WERI-Rb-1 (cell line): Measurements from ENCODE around the gene CDH24.

Experiments
- DNase-seq: peaks from one replicate; pipeline ENCODE4 v3.0.0-alpha.2; 2020
- H3K27ac ChIP-seq: fragments of 250-450 bp; sonication (Bioruptor Pico); 2 replicates; pipeline ENCODE4 v1.5.1; 2020; ENCODE audit warnings: mild to moderate bottlenecking, moderate library complexity
- H3K27me3 ChIP-seq: fragments of 250-450 bp; sonication (Bioruptor Pico); 2 replicates; pipeline ENCODE4 v1.5.1; 2021; ENCODE audit warnings: mild to moderate bottlenecking, low read depth, moderate library complexity; ENCODE audit not compliant: insufficient read depth, severe bottlenecking
- H3K36me3 ChIP-seq: fragments of 250-450 bp; sonication (Bioruptor Pico); 2 replicates; pipeline ENCODE4 v1.5.1; 2020; ENCODE audit warnings: mild to moderate bottlenecking, moderate library complexity
- H3K4me3 ChIP-seq: 2 replicates; pipeline ENCODE4 v1.5.1; 2011; ENCODE audit warnings: low read depth, mild to moderate bottlenecking, control low read depth, low read length
- H3K9me3 ChIP-seq: fragments of 250-450 bp; sonication (Bioruptor Pico); 2 replicates; pipeline ENCODE4 v1.5.1; 2021; ENCODE audit warnings: mild to moderate bottlenecking, moderate library complexity; ENCODE audit not compliant: severe bottlenecking
- TF ChIP-seq, protein P1 (sequence below): IDR thresholded peaks from 2 replicates; pipeline ENCODE4 v1.5.1; 2011; ENCODE audit warnings: low read depth, mild to moderate bottlenecking, control low read depth, inconsistent platforms, low read length

The CDH24 gene, protein sequence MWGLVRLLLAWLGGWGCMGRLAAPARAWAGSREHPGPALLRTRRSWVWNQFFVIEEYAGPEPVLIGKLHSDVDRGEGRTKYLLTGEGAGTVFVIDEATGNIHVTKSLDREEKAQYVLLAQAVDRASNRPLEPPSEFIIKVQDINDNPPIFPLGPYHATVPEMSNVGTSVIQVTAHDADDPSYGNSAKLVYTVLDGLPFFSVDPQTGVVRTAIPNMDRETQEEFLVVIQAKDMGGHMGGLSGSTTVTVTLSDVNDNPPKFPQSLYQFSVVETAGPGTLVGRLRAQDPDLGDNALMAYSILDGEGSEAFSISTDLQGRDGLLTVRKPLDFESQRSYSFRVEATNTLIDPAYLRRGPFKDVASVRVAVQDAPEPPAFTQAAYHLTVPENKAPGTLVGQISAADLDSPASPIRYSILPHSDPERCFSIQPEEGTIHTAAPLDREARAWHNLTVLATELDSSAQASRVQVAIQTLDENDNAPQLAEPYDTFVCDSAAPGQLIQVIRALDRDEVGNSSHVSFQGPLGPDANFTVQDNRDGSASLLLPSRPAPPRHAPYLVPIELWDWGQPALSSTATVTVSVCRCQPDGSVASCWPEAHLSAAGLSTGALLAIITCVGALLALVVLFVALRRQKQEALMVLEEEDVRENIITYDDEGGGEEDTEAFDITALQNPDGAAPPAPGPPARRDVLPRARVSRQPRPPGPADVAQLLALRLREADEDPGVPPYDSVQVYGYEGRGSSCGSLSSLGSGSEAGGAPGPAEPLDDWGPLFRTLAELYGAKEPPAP

DNA sequence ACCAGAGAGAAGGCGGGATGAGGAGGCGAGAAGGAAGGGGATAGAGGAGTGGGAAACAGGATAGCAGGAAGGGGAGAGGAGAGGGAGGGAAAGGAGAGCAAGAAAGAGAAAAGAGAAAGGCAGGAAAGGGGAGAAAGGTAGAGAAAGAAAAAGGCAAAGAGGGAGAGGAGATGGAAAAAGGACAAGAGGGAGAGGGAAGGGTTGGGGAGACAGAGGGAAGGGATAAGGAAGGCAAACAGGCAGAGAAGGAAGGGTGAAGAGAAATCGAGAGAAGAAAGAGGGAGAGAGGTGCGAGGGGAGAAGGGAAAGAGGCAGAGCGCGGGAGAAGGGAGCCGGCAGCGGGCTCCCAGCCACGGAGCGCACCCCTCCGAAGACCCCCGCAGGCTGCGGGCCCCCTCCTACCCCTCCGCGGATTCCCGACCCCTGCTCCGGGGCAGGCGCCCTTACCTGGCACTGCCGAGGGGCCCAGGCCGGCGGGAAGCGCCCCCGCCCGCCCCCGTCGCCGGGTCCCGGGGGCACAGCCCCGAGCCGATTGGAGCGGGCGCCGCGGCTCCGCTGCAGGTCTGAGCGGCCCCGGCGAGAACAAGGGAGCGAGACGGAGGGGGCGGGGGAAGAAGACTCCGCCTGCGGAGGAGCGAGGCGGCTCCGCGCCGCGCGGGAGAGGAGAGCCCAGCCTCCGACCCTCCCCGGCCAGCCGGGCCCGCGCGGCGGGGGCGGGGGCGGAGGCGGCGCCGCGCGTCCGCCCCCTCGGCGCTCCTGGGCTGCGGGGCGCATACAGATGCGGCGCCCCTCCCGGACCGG lies at the start of gene CDH24:
Gene CDH24 (minus strand): TSS at position 565 of the 801 bp plus-strand sequence. CDS start 1,787 bp downstream, outside the sequence.
- Histone ChIP-seq H3K27ac (peak within 1 kb of the TSS; percentile 82), H3K9me3 (no peaks in the 10 kb centered on the region), H3K4me3 (peak within 1 kb of the TSS; percentile 76), H3K36me3 (peaks cover 42% of the 10 kb centered on the region), H3K27me3 (no peaks in the 10 kb centered on the region)
- TF ChIP-seq, protein P1, sequence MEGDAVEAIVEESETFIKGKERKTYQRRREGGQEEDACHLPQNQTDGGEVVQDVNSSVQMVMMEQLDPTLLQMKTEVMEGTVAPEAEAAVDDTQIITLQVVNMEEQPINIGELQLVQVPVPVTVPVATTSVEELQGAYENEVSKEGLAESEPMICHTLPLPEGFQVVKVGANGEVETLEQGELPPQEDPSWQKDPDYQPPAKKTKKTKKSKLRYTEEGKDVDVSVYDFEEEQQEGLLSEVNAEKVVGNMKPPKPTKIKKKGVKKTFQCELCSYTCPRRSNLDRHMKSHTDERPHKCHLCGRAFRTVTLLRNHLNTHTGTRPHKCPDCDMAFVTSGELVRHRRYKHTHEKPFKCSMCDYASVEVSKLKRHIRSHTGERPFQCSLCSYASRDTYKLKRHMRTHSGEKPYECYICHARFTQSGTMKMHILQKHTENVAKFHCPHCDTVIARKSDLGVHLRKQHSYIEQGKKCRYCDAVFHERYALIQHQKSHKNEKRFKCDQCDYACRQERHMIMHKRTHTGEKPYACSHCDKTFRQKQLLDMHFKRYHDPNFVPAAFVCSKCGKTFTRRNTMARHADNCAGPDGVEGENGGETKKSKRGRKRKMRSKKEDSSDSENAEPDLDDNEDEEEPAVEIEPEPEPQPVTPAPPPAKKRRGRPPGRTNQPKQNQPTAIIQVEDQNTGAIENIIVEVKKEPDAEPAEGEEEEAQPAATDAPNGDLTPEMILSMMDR, result no peak
- peak; percentile 81 for DNase-seq

DNA sequence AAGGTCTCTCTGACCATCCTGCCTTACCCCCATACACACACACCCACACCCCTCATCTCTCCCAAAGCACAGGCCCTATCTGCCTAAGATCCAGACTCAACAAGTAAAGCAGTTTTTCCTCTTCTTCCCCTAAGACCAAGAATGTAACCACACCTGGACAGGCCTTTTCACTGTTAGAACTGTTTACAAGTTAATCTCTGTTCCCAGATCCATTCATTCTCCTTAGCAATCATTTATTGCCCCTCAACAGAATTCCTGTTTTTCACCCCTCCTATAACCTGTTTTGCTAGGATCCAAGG lies 49.4 kb upstream of the CDH24 start:
- H3K36me3 ChIP-seq, result no peaks in the 10 kb centered on the region
- no peak for DNase-seq
- peaks cover 3% of the 10 kb centered on the region for H3K9me3 ChIP-seq
- H3K27me3 ChIP-seq, result peaks cover 6% of the 10 kb centered on the region
- no peak overlapping the region for H3K27ac ChIP-seq
- H3K4me3 ChIP-seq, result no peak overlapping the region
- TF ChIP-seq, protein P1, result no peak

DNA sequence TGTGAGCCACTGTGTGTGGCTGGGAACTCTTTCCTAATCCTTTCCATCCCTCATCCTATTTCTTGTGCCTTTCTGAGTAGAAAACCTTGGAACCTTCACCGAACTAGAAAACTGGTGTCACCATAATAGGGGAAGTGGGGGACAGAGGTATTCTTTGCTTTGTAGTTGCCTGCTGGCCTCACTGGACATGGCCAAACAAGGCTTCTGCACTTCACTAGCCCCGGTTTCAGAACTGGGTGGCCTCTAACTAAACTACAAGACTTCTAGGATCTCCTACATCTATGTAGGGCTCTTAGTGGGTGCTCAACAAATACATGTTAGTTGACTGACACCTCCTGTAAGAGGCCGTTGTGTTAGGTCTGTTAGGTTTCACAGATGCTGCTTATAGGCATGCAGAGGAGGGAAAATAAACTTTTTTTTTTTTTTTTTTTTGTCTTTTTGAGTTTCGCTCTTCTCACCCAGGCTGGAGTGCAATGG lies 48.1 kb upstream of the CDH24 start:
- no peak for DNase-seq
- TF ChIP-seq, protein P1, result no peak
- Histone ChIP-seq H3K9me3 (peaks cover 3% of the 10 kb centered on the region), H3K27me3 (no peaks in the 10 kb centered on the region), H3K4me3 (no peak overlapping the region), H3K36me3 (no peaks in the 10 kb centered on the region), H3K27ac (no peak overlapping the region)

DNA sequence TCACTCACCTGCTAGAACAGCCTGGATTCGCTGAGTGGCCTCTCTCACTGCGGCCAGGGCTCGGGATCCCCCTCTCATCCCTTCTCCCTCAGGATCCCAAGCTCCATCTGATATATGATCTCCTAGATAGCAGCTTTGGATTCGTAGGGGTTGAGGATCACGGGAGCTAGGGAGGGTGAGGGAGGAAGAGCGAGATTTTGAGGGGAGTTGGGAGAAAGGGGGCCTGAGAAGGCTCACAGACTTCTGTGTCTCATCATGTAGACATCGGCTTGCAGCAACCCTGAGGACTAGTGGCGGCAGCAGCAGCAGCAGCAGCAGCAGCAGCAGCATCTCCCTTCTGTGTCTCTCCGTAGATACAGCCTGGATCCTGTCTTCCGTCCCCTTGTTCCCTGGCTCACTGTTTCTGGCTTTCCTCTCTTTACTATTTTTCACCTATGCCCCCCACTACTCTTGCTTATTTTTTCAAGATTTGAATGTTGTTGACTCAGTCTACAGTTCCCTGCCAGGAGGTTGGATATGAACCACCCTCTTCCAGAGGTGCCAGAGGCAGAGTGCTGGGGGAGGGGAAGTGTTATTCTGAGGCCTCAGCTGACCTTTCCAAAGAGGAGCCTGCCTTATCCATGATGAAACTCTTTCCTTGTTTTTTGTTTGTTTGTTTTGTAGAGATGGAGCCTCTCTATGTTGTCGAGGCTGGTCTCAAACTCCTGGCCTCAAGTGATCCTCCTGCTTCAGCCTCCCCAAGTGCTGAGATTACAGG lies 47.4 kb upstream of the CDH24 start, which contains the start of gene CIROP:
Gene CIROP (minus strand): TSS at position 399 of the 757 bp plus-strand sequence. CDS start 69 bp downstream, at position 330.
- Histone ChIP-seq H3K36me3 (no peaks in the 10 kb centered on the region), H3K27me3 (no peaks in the 10 kb centered on the region), H3K9me3 (peaks cover 3% of the 10 kb centered on the region), H3K27ac (no peak within 1 kb of the TSS), H3K4me3 (no peak within 1 kb of the TSS)
- TF ChIP-seq, protein P1, result no peak
- no peak for DNase-seq

DNA sequence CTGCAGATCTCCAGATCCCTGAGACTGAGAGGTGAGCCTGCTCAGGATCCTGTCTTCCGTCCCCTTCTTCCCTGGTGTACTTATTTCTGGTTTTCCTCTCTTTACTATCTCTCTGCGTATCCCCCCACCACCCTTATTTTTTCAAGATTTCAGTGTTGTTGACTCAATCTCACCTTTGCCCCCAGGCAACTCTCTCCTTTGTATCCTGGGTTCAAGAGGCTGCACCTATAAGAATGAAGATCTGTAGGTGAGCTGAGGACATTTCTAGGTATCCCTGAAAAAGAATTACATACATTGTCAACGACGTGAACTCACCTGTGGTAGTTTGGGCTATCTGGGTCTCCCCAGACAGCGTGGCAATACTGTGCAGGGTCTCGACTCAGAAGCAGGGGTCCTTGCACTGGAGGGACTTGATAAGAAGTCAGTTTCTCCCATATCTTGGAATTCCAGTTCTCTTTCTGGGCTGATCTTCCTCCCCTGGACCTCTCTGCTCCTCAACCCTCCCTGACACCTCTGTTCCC lies 46.8 kb upstream of the CDH24 start:
- no peak for DNase-seq
- TF ChIP-seq, protein P1, result no peak
- no peak overlapping the region for H3K4me3 ChIP-seq
- H3K27ac ChIP-seq, result no peak overlapping the region
- H3K27me3 ChIP-seq, result no peaks in the 10 kb centered on the region
- peaks cover 3% of the 10 kb centered on the region for H3K9me3 ChIP-seq
- no peaks in the 10 kb centered on the region for H3K36me3 ChIP-seq
